ENCODE measurements around the gene FAM13C.
"Not testable (repeated sequence)": the region's sequence is repeated elsewhere in the genome, so short reads cannot be mapped to it uniquely, and the experiment has no call there.

FAM13C gene

DNA sequence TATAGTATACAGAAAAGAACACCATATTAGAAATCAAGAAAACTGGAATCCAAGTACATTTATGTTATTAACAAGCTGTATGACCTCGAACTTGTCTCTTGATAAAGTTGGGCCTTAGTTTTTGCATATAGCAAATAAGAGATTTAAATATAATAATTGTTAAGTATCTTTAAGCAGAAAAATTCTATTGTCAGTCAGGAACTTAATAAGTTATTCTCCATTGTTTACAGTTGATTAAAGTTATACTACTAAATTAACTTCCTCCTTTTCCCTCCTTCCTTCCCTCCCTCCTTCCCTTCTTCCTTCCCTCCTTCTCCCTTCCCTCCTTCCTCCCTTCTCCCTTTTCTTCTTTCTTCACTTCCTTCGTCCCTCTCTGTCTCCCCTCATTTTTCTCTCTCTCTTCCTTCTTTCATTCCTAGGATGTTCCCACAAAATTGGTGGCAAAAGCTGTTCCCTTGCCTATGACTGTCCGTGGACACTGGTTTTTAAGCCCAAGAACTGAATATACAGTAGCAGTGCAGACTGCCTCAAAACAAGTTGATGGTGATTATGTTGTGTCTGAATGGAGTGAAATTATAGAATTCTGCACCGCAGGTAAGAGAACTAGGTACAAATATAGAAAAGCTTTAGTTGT, 126.2 kb downstream of the FAM13C start:
- DNase-seq: no peak

DNA sequence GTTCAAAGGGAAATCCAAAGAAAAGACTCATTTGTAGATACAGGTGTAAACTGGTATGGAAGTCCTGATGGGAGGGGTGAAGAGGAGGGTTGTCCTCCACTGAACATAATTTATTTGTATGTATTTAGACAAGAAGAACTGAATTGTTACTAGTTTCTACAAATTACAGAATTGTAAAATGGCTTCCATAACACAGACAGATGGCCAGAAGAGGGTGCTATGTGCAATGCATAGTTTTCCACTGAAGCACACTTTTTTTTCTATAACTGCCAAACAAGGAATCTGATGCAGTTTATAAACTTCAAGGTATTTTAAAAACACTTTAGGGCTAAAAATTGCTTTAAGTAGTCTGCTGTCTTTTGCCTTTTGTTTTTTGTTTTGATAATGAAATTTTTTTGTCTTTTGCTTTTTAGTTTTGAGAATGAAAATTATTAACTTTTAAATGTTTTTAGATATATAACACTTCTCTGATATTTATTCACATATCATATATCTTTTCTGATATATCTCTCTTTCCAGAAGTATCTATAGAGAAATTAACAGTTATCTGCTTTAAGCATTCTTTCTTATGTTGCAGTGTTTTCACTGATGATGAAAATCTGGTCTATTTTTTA, 127.4 kb downstream of the FAM13C start:
- peak in 4 of 51 donors; percentile 1 to 44 (median 16) for DNase-seq

DNA sequence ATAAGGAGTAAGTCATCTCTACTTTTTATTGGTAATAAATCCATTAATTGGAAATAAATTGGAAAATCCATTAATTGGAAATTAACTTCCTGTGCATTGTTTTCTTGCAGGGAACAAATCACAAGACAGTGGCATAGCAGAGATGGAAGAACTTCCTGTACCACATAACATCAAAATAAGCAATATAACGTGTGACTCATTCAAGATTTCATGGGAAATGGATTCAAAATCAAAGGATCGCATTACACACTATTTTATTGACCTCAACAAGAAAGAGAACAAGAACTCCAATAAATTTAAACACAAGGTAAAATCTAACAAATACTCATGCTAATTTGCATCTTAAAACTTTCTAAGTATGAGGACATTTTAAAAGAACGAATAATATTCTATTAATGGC, 128.2 kb downstream of the FAM13C start:
- no peak for DNase-seq

DNA sequence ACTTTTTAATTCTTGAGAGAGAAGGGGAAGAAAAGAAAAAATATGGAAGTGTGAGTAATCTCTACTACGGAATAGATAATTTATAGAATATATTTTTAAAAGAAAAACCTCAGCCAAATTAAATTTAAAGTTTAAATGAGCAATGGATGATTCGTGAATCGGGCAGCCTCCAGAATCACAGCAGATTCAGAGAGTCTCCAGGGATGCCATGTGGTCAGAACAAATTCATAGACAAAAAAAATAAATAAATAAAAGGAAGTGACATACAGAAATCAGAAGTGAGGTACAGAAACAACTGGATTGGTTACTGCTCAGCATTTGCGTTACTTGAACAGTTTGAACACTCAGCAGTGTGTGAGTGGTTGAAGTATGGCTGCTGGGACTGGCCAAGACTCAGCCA, 132.9 kb downstream of the FAM13C start:
- DNase-seq: no peak

DNA sequence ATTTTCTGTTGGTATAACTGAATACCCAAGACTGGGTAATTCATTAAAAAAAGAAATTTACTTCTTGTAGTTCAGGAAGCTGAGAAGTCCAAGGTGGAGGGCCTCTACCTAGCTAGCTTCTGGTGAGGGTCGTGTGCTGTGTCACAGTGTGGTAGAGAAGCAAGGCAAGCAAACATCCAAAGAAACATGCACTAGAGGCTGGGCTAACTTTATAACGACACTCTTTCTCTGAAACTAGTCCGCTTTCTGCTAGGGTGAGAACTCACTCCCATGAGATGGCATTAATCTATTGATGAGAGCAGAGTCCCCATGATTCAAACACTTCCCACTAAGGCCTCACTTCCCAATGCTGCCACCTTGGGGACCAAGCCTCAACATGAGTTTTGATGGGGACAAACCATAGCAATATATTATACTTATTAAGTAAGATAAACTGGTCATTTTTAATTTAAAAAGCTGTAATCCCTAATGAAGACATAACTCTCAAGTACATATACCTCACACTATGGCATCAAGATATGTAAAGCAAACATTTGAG, 135.1 kb downstream of the FAM13C start:
- peak in 3 of 51 donors; percentile 5 to 21 (median 7) for DNase-seq

DNA sequence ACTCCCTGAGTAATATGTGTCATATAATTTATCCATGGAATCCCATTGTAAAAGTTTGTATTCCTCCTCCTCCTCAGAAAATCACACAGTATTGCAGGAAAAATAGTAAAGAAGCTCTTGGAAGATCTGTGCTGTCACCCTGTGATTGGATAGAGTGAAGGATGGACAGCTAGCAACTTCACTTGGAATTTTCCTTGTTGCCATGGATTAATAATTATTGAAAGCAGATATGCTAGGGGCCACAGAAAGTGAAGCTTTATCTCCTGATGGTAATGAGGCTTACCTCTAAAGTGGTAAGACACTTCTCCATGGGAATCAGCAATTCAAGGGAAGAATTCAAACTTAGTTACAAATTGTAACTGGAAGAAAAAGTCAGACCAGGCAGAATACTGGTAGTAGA, 137.1 kb downstream of the FAM13C start:
- no peak for DNase-seq

GRCh38 chr10:59223597-59223996, 138.8 kb downstream of the FAM13C start:
- not testable (repeated sequence) for DNase-seq

GRCh38 chr10:59222788-59223187, 139.6 kb downstream of the FAM13C start:
- no peak for DNase-seq

DNA sequence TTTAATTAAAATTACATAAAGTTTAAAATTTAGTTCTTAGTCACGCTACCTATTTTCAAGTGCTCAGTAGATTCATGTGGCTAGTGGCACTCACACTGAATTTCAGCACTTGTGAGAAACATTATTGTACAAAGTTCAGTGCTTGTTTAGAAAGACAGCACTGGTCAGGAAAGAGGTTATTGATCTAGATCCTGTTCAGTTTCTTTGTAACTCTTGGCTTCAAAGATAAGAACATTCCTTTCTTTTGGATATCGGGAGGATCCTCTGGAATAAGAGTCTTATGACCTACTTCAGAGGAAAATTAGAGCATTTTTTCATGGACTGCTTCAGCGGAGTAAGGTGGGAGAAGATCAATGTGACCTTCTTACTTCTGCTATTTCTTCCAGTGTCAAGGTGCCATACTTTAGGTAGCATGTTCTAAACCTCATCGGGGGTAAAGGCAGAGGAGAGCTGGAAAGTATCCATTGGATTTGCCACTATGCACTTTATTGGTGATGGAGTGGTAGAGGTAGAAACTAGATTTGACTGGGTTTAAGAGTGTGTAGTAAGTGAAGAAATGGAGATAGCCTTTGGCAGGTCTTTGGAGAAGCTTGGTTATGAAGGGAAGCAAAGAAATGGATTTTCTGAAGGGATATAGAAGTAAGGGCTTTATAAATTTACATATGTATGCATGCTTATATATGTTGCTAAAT, 146.0 kb downstream of the FAM13C start:
- no peak for DNase-seq

DNA sequence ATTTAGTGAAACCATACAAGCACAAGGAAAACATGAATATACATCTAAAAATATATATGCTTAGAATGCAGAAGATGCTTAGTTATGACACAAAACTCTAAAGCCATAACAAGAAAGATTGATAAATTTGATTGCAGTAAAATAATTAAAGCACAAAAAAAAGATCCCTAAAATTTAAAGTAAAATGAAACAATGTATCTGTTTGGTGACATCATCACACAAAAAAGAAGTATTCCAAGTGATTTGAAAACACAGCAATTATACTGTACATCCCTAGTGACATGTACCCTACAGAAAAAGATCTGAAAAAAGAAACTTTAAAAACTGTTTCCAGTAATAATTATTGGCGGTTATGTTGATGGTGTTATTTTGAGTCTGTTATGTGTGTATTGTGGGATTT, 148.2 kb downstream of the FAM13C start:
- no peak for DNase-seq

GRCh38 chr10:59212301-59212798, 150.0 kb downstream of the FAM13C start:
- no peak for DNase-seq

DNA sequence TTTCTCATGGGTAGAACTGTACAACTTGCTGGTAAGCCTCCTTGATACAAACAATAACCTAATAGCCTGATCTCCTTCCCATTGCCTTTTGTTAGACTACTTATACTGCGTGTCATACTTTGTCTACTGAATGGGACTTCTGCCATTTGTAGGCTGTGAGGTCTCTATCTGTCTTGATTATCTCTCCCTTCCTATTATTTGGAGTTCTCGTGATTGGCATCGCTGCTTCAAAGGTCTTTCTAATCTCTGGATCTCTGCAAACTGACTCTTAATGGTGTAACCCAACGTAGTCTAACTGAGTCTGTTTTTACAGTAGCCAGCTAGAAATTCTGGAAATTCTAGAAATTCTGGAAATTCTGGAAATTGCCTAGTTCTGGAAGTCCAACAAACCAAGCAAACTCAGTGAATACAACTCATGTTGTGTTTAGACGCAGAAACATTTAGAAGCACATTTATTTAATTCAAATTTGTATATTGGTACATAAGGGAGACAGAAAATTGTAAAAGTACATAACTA, 156.1 kb downstream of the FAM13C start:
- DNase-seq: no peak

All from hypothalamus (tissue), 51 donors.